Neural crest cell (in vitro differentiated cells): ENCODE measurements around the gene ATP5PD. TPM values are rescaled to one million over a fixed set of nuclear protein-coding genes. Genes with fewer than 3 reads are reported as not detected.

ENCODE experiments used
- DNase-seq: peaks from one replicate; pipeline ENCODE4 v3.0.0; 2021; ENCODE audit warnings: low read depth, mixed read lengths, low spot score
- H3K27ac Mint-ChIP-seq: one replicate; pipeline ENCODE4 v1.8.0; 2021; ENCODE audit warnings: mild to moderate bottlenecking, mixed read lengths; ENCODE audit not compliant: unreplicated experiment
- H3K27me3 Mint-ChIP-seq: 2 replicates; pipeline ENCODE4 v1.8.0; 2021; ENCODE audit warnings: low read depth, mild to moderate bottlenecking, mixed read lengths
- H3K36me3 Mint-ChIP-seq: 2 replicates; pipeline ENCODE4 v1.8.0; 2021; ENCODE audit warnings: low read depth, mild to moderate bottlenecking, mixed read lengths
- H3K4me1 Mint-ChIP-seq: 2 replicates; pipeline ENCODE4 v1.8.0; 2021; ENCODE audit warnings: mixed read lengths
- H3K4me3 Mint-ChIP-seq: one replicate; pipeline ENCODE4 v1.8.0; 2021; ENCODE audit warnings: mild to moderate bottlenecking, mixed read lengths
- H3K9me3 Mint-ChIP-seq: 2 replicates; pipeline ENCODE4 v1.8.0; 2021; ENCODE audit warnings: mixed read lengths
- total RNA-seq: library from RNA; stranded (reverse); gene quantifications from 2 replicates; pipeline ENCODE4 v1.2.1, GENCODE V29; 2021
- TF ChIP-seq, protein P1 (sequence below): fragments of 200-600 bp; sonication (generic); conservative IDR thresholded peaks from 2 replicates; pipeline ENCODE4 v1.5.0; 2021; ENCODE audit warnings: antibody characterized with exemption, mild to moderate bottlenecking

ATP5PD gene
- total RNA-seq, 1 donor from 2014 or later: 198 TPM

- Mint-ChIP-seq H3K9me3 (no peaks in the 10 kb centered on the region), H3K4me3 (no peak overlapping the region), H3K27me3 (no peaks in the 10 kb centered on the region), H3K27ac (no peak overlapping the region), H3K4me1 (peaks cover 5% of the 10 kb centered on the region), H3K36me3 (no peaks in the 10 kb centered on the region)
- TF ChIP-seq, protein P1, sequence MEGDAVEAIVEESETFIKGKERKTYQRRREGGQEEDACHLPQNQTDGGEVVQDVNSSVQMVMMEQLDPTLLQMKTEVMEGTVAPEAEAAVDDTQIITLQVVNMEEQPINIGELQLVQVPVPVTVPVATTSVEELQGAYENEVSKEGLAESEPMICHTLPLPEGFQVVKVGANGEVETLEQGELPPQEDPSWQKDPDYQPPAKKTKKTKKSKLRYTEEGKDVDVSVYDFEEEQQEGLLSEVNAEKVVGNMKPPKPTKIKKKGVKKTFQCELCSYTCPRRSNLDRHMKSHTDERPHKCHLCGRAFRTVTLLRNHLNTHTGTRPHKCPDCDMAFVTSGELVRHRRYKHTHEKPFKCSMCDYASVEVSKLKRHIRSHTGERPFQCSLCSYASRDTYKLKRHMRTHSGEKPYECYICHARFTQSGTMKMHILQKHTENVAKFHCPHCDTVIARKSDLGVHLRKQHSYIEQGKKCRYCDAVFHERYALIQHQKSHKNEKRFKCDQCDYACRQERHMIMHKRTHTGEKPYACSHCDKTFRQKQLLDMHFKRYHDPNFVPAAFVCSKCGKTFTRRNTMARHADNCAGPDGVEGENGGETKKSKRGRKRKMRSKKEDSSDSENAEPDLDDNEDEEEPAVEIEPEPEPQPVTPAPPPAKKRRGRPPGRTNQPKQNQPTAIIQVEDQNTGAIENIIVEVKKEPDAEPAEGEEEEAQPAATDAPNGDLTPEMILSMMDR: no peak
- no peak for DNase-seq
Observed at GRCh38 chr17:74994440-74994839, 52.3 kb downstream of the ATP5PD start.

GRCh38 chr17:74992223-74992622 lies 54.5 kb downstream of the ATP5PD start:
- peak overlapping the region; percentile 60 for H3K27ac Mint-ChIP-seq
- TF ChIP-seq, protein P1: no peak
- peak overlapping the region; percentile 49 for H3K4me3 Mint-ChIP-seq
- H3K27me3 Mint-ChIP-seq: no peaks in the 10 kb centered on the region
- no peaks in the 10 kb centered on the region for H3K36me3 Mint-ChIP-seq
- H3K4me1 Mint-ChIP-seq: peaks cover 19% of the 10 kb centered on the region
- DNase-seq: no peak
- H3K9me3 Mint-ChIP-seq: no peaks in the 10 kb centered on the region

DNA sequence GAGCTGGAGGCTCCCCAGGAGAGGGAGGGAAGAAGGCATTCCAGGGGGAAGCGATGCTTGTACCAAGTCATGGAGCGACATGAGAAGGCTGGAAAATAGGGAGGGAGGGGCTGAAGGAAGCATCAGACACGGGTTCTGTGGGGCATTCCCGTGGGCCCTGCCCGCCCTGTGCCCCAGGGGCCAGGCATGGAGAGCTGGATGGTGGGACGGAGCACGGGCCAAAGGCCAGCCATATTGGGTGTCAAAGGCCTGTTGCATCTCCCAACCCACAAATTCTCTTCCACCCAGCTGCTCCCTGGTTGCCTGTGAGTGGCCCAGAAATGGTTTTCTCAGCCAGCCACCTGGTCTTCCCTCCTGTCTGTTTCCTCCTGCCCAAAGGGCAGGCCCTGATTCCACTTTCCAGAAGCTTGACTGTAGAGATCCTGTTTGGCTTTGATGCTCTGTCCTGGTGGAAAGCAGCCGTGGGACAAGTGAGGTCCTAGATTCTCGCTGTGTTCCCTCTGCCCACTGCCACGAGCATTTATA lies 56.1 kb downstream of the ATP5PD start:
- H3K4me1 Mint-ChIP-seq: peaks cover 21% of the 10 kb centered on the region
- no peaks in the 10 kb centered on the region for H3K9me3 Mint-ChIP-seq
- DNase-seq: no peak
- TF ChIP-seq, protein P1: no peak
- peak overlapping the region; percentile 67 for H3K27ac Mint-ChIP-seq
- H3K36me3 Mint-ChIP-seq: no peaks in the 10 kb centered on the region
- H3K27me3 Mint-ChIP-seq: no peaks in the 10 kb centered on the region
- H3K4me3 Mint-ChIP-seq: peak overlapping the region; percentile 62

Other genes with a start within 250 kb of the ATP5PD start
- 0.02 and 0.07 TPM in 2 replicates for gene GRIN2C, start 187.1 kb downstream of the ATP5PD start, total RNA-seq
- 13.3 and 14.8 TPM in 2 replicates for gene FDXR, start 174.0 kb downstream of the ATP5PD start, total RNA-seq
- gene FADS6, start 153.3 kb downstream of the ATP5PD start, total RNA-seq: not detected in 2 replicates
- 0.14 TPM in 1 of 2 replicates, not detected in the other for gene USH1G, start 123.7 kb downstream of the ATP5PD start, total RNA-seq
- gene OTOP2, start 122.7 kb downstream of the ATP5PD start, total RNA-seq: not detected in 2 replicates
- not detected in 2 replicates for gene OTOP3, start 111.1 kb downstream of the ATP5PD start, total RNA-seq
- gene HID1, start 74.2 kb downstream of the ATP5PD start, total RNA-seq: 11.8 and 14.6 TPM in 2 replicates
- gene CDR2L, start 59.3 kb downstream of the ATP5PD start, total RNA-seq: 24.0 and 24.1 TPM in 2 replicates
- gene MRPL58, start 34.3 kb downstream of the ATP5PD start, total RNA-seq: 35.3 and 37.6 TPM in 2 replicates
- 35.2 and 37.8 TPM in 2 replicates for gene KCTD2, start 256 bp upstream of the ATP5PD start, total RNA-seq
- gene SLC16A5, start 41.0 kb upstream of the ATP5PD start, total RNA-seq: 6.0 and 7.3 TPM in 2 replicates
- gene ARMC7, start 63.0 kb upstream of the ATP5PD start, total RNA-seq: 15.6 and 15.8 TPM in 2 replicates
- gene NT5C, start 84.8 kb upstream of the ATP5PD start, total RNA-seq: 68.0 and 70.2 TPM in 2 replicates
- 319 and 334 TPM in 2 replicates for gene JPT1, start 107.5 kb upstream of the ATP5PD start, total RNA-seq
- 773 and 776 TPM in 2 replicates for gene SUMO2, start 136.0 kb upstream of the ATP5PD start, total RNA-seq
- 122 and 126 TPM in 2 replicates for gene NUP85, start 158.7 kb upstream of the ATP5PD start, total RNA-seq
- 57.2 and 59.0 TPM in 2 replicates for gene GGA3, start 214.6 kb upstream of the ATP5PD start, total RNA-seq
- gene MRPS7, start 214.9 kb upstream of the ATP5PD start, total RNA-seq: 84.7 and 86.4 TPM in 2 replicates
- gene MIF4GD, start 224.3 kb upstream of the ATP5PD start, total RNA-seq: 13.8 and 15.9 TPM in 2 replicates
- 15.7 and 18.6 TPM in 2 replicates for gene SLC25A19, start 242.5 kb upstream of the ATP5PD start, total RNA-seq